Calu3 (cell line): Measurements from ENCODE around the gene XRCC5. TPM values are rescaled to one million over a fixed set of nuclear protein-coding genes. Genes with fewer than 3 reads are reported as not detected.
A peak's percentile ranks its signal among the peaks of the same experiment; 100 is the strongest.

Source experiments
- Bru-seq: library from RNA; stranded (reverse); fragments of 400-500 nt; gene quantifications from one replicate; lab custom pipeline; 2021; lab: Mats Ljungman, UMichigan
- BruChase-seq, 2 experiments: library from RNA; stranded (reverse); fragments of 400-500 nt; gene quantifications; one replicate each; lab custom pipeline; 2021; lab: Mats Ljungman, UMichigan
- BruUV-seq: library from RNA; stranded (reverse); fragments of 400-500 nt; replicated peaks from 2 replicates; lab custom pipeline; 2021; lab: Mats Ljungman, UMichigan
- CTCF ChIA-PET: fragments of 300-600 bp; sonication (Branson Sonifier 250); formaldehyde crosslinking; loops from one replicate; lab custom pipeline; 2022; ENCODE audit warnings: antibody characterized with exemption; lab: Charles Lee
- DNase-seq: peaks from one replicate; pipeline ENCODE4 v3.0.0; 2022
- H3K27ac Mint-ChIP-seq: one replicate; pipeline ENCODE4 v1.8.0; 2022; ENCODE audit warnings: mixed read lengths; ENCODE audit not compliant: unreplicated experiment
- H3K27me3 Mint-ChIP-seq: one replicate; pipeline ENCODE4 v1.8.0; 2022; ENCODE audit warnings: mixed read lengths; ENCODE audit not compliant: unreplicated experiment
- H3K36me3 Mint-ChIP-seq: one replicate; pipeline ENCODE4 v1.8.0; 2022; ENCODE audit warnings: mild to moderate bottlenecking, moderate library complexity, mixed read lengths; ENCODE audit not compliant: insufficient read depth, unreplicated experiment
- H3K4me1 Mint-ChIP-seq: one replicate; pipeline ENCODE4 v1.8.0; 2022; ENCODE audit warnings: mild to moderate bottlenecking, low read depth, mixed read lengths; ENCODE audit not compliant: unreplicated experiment
- H3K4me3 Mint-ChIP-seq: one replicate; pipeline ENCODE4 v1.8.0; 2022; ENCODE audit warnings: mild to moderate bottlenecking, low read depth, moderate library complexity, mixed read lengths; ENCODE audit not compliant: unreplicated experiment
- H3K9me3 Mint-ChIP-seq: one replicate; pipeline ENCODE4 v1.8.0; 2022; ENCODE audit warnings: low read depth, mixed read lengths; ENCODE audit not compliant: unreplicated experiment
- intact Hi-C: fragments of 100-400 bp; cut with micrococcal nuclease; formaldehyde crosslinking; loops from one replicate; pipeline ENCODE4 v1.10.0; 2022; ENCODE audit not compliant: unreplicated experiment
- long read RNA-seq: library from polyadenylated mRNA; stranded (forward); transcript quantifications from one replicate; pipeline ENCODE4 v2.0.0, GENCODE V29; 2022
- total RNA-seq: library from RNA; stranded (reverse); gene quantifications from 2 replicates; pipeline ENCODE4 v1.2.3, GENCODE V29; 2022
- TF ChIP-seq, protein P1 (sequence below): fragments of 200-600 bp; IDR thresholded peaks from one replicate; pipeline ENCODE4 v1.8.0; 2022; ENCODE audit warnings: antibody characterized with exemption; ENCODE audit not compliant: unreplicated experiment

XRCC5 gene
- 266 and 313 TPM in 2 replicates for total RNA-seq
- Bru-seq, nascent RNA = percentile 97 among the genes with signal in this experiment
- BruChase-seq, experiment 1, labeled RNA remaining after a 6-hour chase = percentile 95 among the genes with signal in this experiment
- percentile 89 among the genes with signal in this experiment for BruChase-seq, experiment 2, labeled RNA remaining after a 2-hour chase
- long read RNA-seq, transcript XRCC5-201 (21 exons, 3,428 nt) = major isoform, 400 of 456 reads
- long read RNA-seq, partial matches to known transcripts = 39 of 456 reads
- long read RNA-seq, other reads (novel, unspliced or antisense) = 15 of 456 reads

DNA sequence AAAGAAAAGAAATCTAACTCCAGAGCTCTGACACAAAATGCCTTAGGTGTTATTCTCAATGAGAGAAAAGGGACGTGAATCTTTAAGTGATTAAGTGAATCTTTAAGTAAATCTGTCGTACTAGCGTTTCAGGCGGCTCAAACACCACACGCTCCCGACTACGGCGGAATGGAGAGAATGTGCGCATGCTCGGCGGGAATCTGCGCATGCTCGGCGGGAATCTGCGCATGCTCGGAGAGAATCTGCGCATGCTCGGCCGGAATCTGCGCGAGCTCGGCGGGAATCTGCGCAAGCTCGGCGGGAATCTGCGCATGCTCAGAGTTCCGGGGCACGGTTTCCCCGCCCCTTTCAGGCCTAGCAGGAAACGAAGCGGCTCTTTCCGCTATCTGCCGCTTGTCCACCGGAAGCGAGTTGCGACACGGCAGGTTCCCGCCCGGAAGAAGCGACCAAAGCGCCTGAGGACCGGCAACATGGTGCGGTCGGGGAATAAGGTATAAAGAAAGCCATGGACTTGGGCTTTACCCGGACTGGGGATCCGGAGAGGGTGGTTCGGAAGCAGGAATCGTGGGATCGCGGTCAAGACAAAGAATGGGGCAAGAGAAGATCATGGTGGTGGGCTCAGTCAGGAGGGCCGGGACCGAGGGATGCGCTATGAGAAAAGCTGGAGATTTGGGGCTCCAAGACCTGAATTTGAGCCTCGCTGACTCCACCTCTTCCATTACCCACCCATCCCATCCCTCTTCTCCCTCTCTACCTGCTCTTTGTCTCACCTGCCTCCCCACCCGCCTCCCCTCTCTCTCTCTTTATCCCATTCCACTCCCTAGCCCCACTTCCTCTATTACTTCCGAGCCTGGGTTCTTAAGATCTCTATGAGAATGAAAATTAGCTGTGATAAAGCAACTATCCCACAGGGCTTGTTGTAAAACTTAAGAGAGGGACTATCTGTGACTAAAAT, at the start of gene XRCC5:
XRCC5 (plus strand) TSS at position 382 of the 955 bp plus-strand sequence; CDS start at position 471, 89 bp downstream.
- peak within 1 kb of the TSS; percentile 99 for H3K27ac Mint-ChIP-seq
- H3K27me3 Mint-ChIP-seq = no peaks in the 10 kb centered on the region
- H3K4me3 Mint-ChIP-seq = peak within 1 kb of the TSS; percentile 100
- H3K9me3 Mint-ChIP-seq = no peaks in the 10 kb centered on the region
- TF ChIP-seq, protein P1, sequence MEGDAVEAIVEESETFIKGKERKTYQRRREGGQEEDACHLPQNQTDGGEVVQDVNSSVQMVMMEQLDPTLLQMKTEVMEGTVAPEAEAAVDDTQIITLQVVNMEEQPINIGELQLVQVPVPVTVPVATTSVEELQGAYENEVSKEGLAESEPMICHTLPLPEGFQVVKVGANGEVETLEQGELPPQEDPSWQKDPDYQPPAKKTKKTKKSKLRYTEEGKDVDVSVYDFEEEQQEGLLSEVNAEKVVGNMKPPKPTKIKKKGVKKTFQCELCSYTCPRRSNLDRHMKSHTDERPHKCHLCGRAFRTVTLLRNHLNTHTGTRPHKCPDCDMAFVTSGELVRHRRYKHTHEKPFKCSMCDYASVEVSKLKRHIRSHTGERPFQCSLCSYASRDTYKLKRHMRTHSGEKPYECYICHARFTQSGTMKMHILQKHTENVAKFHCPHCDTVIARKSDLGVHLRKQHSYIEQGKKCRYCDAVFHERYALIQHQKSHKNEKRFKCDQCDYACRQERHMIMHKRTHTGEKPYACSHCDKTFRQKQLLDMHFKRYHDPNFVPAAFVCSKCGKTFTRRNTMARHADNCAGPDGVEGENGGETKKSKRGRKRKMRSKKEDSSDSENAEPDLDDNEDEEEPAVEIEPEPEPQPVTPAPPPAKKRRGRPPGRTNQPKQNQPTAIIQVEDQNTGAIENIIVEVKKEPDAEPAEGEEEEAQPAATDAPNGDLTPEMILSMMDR = no peak
- CTCF ChIA-PET = interaction anchor here (0.7 to 2.1 kb wide), 3 partner anchors 23 to 51 kb away, joined by 3 to 5 read pairs (median 3); no protein-coding TSS in a partner anchor
- H3K4me1 Mint-ChIP-seq = peaks cover 33% of the 10 kb centered on the region
- peaks cover 57% of the 10 kb centered on the region for H3K36me3 Mint-ChIP-seq
- BruUV-seq = no TSS peak
- peak; percentile 96 for DNase-seq
- intact Hi-C loops = no loop called here

- CTCF ChIA-PET = interaction anchor here (1.0 to 1.2 kb wide), 2 partner anchors 12 to 50 kb away, joined by 3 to 4 read pairs; no protein-coding TSS in a partner anchor
- Mint-ChIP-seq H3K9me3 (no peaks in the 10 kb centered on the region), H3K4me3 (no peak overlapping the region), H3K27ac (no peak overlapping the region), H3K4me1 (peaks cover 32% of the 10 kb centered on the region), H3K36me3 (peaks cover 27% of the 10 kb centered on the region), H3K27me3 (no peaks in the 10 kb centered on the region)
- intact Hi-C loops = loop anchor here (1.0 kb wide), 1 partner anchor 46 kb away; no protein-coding TSS in a partner anchor
- TF ChIP-seq, protein P1 = no peak
- TSS peak; percentile 13 for BruUV-seq
- DNase-seq = no peak
Observed at GRCh38 chr2:216064014-216064630, 45.0 kb upstream of the XRCC5 start.

DNA sequence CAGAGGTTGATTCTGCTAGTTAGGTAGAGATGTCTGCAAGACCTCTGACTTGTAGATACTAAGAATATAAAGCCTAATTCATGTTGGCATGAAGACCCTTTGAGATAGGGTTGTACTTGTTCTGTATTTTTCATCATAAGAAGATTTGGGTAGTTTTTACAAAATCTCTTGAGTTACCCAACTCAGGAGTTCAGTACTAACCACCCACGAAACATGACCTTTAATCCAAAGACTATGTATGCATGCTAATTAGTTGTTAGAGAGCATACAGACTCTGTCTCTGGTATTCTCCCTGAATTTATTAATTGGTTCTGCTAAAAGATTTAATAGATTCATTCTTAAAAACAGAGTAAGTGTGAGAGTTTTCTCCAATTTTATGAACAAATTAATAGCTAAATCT, 44.5 kb upstream of the XRCC5 start:
- Mint-ChIP-seq H3K4me3 (no peak overlapping the region), H3K36me3 (peaks cover 31% of the 10 kb centered on the region), H3K27me3 (no peaks in the 10 kb centered on the region), H3K4me1 (peaks cover 27% of the 10 kb centered on the region), H3K9me3 (no peaks in the 10 kb centered on the region), H3K27ac (no peak overlapping the region)
- BruUV-seq = no TSS peak
- intact Hi-C loops = loop anchor here (1.0 kb wide), 1 partner anchor 46 kb away; no protein-coding TSS in a partner anchor
- TF ChIP-seq, protein P1 = no peak
- CTCF ChIA-PET = interaction anchor here (1.0 to 1.2 kb wide), 2 partner anchors 11 to 50 kb away, joined by 3 to 4 read pairs; no protein-coding TSS in a partner anchor
- DNase-seq = no peak

DNA sequence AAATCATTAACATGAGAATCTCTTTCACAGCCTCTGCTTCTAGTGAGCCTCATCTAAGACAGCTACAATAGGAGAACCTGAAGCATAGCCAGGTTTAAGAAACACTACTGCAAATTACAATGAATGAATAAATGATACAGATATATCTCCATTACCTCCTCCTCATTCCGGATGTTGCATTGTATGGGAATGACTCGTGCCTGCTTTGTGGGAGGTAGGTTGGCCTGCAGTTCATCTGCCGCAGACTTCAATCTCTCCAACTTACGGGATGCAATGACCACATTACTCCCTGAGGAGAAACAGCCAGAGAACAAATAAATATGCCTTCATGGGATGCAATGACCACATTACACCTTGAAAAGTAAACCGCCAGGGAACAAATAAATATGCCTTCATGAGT, 42.9 kb upstream of the XRCC5 start:
- no TSS peak for BruUV-seq
- H3K4me3 Mint-ChIP-seq = no peak overlapping the region
- no peaks in the 10 kb centered on the region for H3K27me3 Mint-ChIP-seq
- DNase-seq = no peak
- no peaks in the 10 kb centered on the region for H3K9me3 Mint-ChIP-seq
- peaks cover 29% of the 10 kb centered on the region for H3K36me3 Mint-ChIP-seq
- peaks cover 26% of the 10 kb centered on the region for H3K4me1 Mint-ChIP-seq
- TF ChIP-seq, protein P1 = no peak
- no peak overlapping the region for H3K27ac Mint-ChIP-seq
- intact Hi-C loops = no loop called here
- CTCF ChIA-PET = interaction anchor here (0.6 kb wide), 1 partner anchor 18 kb away, joined by 4 read pairs; no protein-coding TSS in a partner anchor
